Measurements from ENCODE around the gene NTNG1.

DNA sequence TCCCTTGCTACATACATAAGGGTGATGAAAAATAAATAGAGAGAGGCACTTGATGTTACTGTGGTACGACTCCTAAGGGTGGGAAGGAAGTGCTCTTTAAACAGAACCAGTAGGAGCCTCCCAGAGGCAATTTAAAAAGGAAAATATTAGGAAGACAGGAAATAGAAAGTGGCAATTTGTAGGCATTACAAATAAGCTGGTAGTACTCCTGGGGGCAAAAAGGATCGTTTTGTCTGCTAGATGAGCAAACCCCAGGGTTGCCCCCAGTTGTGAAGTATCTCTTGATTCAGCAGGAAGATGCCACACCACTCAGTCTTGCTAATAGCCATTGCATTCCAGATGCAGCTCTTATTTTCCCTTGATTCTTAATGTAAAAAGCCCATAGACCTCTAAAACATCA is 303.0 kb downstream of the NTNG1 start:
- TF ChIP-seq, protein P1, sequence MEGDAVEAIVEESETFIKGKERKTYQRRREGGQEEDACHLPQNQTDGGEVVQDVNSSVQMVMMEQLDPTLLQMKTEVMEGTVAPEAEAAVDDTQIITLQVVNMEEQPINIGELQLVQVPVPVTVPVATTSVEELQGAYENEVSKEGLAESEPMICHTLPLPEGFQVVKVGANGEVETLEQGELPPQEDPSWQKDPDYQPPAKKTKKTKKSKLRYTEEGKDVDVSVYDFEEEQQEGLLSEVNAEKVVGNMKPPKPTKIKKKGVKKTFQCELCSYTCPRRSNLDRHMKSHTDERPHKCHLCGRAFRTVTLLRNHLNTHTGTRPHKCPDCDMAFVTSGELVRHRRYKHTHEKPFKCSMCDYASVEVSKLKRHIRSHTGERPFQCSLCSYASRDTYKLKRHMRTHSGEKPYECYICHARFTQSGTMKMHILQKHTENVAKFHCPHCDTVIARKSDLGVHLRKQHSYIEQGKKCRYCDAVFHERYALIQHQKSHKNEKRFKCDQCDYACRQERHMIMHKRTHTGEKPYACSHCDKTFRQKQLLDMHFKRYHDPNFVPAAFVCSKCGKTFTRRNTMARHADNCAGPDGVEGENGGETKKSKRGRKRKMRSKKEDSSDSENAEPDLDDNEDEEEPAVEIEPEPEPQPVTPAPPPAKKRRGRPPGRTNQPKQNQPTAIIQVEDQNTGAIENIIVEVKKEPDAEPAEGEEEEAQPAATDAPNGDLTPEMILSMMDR (IDR thresholded peaks at IDR 0.05; ENCODE audit: insufficient read depth, low read length): no peak
- TF ChIP-seq POLR2AphosphoS5 (IDR thresholded peaks at IDR 0.05; ENCODE audit: low read depth) (no peak), GABPA (IDR thresholded peaks at IDR 0.05; ENCODE audit: low read depth) (no peak), SPI1 (IDR thresholded peaks at IDR 0.05; ENCODE audit: borderline replicate concordance, low read depth) (no peak)
- TF ChIP-seq, protein P2, sequence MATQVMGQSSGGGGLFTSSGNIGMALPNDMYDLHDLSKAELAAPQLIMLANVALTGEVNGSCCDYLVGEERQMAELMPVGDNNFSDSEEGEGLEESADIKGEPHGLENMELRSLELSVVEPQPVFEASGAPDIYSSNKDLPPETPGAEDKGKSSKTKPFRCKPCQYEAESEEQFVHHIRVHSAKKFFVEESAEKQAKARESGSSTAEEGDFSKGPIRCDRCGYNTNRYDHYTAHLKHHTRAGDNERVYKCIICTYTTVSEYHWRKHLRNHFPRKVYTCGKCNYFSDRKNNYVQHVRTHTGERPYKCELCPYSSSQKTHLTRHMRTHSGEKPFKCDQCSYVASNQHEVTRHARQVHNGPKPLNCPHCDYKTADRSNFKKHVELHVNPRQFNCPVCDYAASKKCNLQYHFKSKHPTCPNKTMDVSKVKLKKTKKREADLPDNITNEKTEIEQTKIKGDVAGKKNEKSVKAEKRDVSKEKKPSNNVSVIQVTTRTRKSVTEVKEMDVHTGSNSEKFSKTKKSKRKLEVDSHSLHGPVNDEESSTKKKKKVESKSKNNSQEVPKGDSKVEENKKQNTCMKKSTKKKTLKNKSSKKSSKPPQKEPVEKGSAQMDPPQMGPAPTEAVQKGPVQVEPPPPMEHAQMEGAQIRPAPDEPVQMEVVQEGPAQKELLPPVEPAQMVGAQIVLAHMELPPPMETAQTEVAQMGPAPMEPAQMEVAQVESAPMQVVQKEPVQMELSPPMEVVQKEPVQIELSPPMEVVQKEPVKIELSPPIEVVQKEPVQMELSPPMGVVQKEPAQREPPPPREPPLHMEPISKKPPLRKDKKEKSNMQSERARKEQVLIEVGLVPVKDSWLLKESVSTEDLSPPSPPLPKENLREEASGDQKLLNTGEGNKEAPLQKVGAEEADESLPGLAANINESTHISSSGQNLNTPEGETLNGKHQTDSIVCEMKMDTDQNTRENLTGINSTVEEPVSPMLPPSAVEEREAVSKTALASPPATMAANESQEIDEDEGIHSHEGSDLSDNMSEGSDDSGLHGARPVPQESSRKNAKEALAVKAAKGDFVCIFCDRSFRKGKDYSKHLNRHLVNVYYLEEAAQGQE (IDR thresholded peaks at IDR 0.05; ENCODE audit: insufficient replicate concordance, low read depth): no peak
